HG02610 (cell line): ENCODE measurements around the gene ASB1.

Experiments
- ATAC-seq: cut with Tn5 transposase; IDR thresholded peaks from one replicate; pipeline ENCODE4 v1.9.1; 2021; ENCODE audit warnings: mild to moderate bottlenecking, moderate library complexity; ENCODE audit not compliant: unreplicated experiment

The ASB1 gene

GRCh38 chr2:238422285-238422684, 4.4 kb upstream of the ASB1 start:
- no peak for ATAC-seq

- ATAC-seq: no peak
These were observed 3.8 kb upstream of the ASB1 start for GRCh38 chr2:238422940-238423339.

- ATAC-seq: no peak
These were observed 3.0 kb upstream of the ASB1 start for GRCh38 chr2:238423561-238424312.

GRCh38 chr2:238424313-238424700, 2.4 kb upstream of the ASB1 start:
- no peak for ATAC-seq

- no peak for ATAC-seq
These were observed 1.2 kb upstream of the ASB1 start for GRCh38 chr2:238425505-238425978.

- no peak for ATAC-seq
These were observed 654 bp upstream of the ASB1 start for GRCh38 chr2:238425979-238426567.

GRCh38 chr2:238427435-238428162, 872 bp downstream of the ASB1 start:
- ATAC-seq: no peak

- no peak for ATAC-seq
These were observed 2.1 kb downstream of the ASB1 start for GRCh38 chr2:238428866-238429265.

- ATAC-seq: no peak
These were observed 4.1 kb downstream of the ASB1 start for GRCh38 chr2:238430781-238431180.

- ATAC-seq: no peak
These were observed 4.7 kb downstream of the ASB1 start for GRCh38 chr2:238431456-238431855.

GRCh38 chr2:238433300-238433915, 6.7 kb downstream of the ASB1 start:
- ATAC-seq: no peak

- no peak for ATAC-seq
These were observed 7.5 kb downstream of the ASB1 start for GRCh38 chr2:238433941-238434845.

GRCh38 chr2:238434846-238435751, 8.4 kb downstream of the ASB1 start:
- no peak for ATAC-seq

GRCh38 chr2:238435752-238436096, 9.0 kb downstream of the ASB1 start:
- ATAC-seq: no peak

GRCh38 chr2:238438856-238439849, 12.4 kb downstream of the ASB1 start:
- no peak for ATAC-seq

- no peak for ATAC-seq
These were observed 13.2 kb downstream of the ASB1 start for GRCh38 chr2:238439917-238440316.

- no peak for ATAC-seq
These were observed 13.6 kb downstream of the ASB1 start for GRCh38 chr2:238440331-238440730.

GRCh38 chr2:238440767-238441166, 14.0 kb downstream of the ASB1 start:
- no peak for ATAC-seq
